Middle frontal gyrus (tissue), 1 donor: ENCODE results near the gene RBM26.

Experiments used
- DNase-seq: peaks from one replicate; pipeline ENCODE4 v3.0.0-alpha.2; 2015; ENCODE audit warnings: low spot score; ENCODE audit errors: extremely low spot score

RBM26 gene, protein sequence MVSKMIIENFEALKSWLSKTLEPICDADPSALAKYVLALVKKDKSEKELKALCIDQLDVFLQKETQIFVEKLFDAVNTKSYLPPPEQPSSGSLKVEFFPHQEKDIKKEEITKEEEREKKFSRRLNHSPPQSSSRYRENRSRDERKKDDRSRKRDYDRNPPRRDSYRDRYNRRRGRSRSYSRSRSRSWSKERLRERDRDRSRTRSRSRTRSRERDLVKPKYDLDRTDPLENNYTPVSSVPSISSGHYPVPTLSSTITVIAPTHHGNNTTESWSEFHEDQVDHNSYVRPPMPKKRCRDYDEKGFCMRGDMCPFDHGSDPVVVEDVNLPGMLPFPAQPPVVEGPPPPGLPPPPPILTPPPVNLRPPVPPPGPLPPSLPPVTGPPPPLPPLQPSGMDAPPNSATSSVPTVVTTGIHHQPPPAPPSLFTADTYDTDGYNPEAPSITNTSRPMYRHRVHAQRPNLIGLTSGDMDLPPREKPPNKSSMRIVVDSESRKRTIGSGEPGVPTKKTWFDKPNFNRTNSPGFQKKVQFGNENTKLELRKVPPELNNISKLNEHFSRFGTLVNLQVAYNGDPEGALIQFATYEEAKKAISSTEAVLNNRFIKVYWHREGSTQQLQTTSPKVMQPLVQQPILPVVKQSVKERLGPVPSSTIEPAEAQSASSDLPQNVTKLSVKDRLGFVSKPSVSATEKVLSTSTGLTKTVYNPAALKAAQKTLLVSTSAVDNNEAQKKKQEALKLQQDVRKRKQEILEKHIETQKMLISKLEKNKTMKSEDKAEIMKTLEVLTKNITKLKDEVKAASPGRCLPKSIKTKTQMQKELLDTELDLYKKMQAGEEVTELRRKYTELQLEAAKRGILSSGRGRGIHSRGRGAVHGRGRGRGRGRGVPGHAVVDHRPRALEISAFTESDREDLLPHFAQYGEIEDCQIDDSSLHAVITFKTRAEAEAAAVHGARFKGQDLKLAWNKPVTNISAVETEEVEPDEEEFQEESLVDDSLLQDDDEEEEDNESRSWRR

DNA sequence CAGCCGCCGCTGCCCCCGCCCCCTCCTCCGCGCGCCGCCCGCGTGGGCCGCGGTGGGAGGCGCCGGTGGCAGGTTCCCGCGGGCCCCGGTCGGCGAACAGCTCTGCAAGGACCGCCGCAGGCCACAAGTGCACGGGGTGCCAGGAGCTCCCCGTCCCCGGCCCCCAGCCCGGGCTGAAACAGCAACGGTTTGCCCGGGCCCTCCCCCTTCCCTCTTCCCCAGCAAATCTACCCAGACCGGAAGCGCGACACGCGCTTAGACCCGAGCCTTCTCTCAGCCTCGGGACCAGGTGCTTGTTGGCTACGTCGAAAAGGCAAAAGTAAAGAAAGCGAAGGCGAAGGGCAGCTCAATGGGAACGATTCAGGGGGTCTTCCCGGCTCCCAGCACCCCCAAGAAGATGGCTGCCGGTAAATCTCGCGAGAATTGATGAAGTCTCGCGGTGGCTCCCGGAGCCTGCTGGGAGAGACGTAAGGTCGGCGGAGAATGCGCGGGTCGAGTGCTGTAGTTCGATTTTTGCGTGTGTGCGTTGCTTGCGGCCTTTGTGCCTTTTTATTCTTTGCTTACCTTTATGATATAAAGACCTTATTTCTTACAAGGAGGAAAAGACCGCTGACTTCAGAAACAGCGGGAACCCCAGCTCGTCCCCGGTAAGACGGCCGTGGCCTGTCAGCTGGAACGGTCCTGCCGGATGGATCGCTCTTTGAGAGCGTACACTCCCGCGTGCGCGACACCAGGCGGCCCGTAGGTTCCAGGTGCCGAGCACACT, at the start of gene RBM26:
Gene RBM26, minus strand, starts transcription at position 425 of the 766 bp plus-strand sequence. CDS start 481 bp downstream, outside the sequence.
- peak; percentile 86 for DNase-seq

DNA sequence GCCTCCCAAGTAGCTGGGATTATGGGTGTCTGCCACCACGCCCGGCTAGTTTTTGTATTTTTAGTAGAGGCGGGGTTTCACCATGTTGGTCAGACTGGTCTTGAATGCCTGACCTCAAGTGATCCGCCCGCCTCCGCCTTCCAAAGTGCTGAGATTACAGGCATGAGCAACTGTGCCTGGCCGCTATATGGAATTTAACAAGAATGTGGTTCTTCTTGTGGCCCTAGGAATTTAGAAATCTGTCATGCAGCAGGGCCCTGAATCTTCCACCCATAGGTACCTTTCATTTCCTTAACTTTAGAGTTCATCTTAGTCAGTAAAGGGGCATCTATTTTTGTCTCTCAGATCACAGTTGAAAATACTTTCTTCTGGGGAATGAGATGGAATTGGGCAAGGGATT, 49.3 kb upstream of the RBM26 start:
- DNase-seq, result no peak

DNA sequence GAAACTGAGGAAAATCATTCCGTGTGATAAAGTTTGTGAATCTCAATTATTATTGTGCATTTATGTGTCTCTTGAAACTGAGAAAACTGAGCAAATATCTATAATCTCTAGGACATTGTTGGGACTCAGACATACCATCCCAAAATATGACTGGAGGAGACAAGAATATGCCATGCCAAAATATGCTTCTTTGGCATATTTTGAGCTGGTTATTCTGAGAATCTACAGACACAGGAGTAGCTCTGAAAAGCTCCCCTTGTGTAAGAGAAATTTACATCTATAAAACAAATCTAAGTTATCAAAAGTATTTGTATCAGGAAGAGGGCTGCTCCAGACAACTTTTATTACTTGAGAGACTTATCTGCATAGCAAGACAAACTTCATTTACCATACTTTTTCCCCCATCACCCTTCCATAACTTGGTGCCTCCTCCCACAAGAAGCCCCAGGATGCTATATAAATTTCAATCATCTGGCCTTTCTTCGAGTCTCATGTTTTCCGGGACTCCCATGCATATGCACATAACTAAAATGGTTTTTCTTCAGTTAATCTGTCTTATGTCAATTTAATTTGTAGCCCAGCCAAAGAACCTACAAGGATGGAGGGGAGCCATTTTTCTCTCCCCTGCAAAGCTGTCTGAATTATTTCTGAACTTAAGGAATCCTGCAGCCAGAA, 46.3 kb upstream of the RBM26 start:
- no peak for DNase-seq

DNA sequence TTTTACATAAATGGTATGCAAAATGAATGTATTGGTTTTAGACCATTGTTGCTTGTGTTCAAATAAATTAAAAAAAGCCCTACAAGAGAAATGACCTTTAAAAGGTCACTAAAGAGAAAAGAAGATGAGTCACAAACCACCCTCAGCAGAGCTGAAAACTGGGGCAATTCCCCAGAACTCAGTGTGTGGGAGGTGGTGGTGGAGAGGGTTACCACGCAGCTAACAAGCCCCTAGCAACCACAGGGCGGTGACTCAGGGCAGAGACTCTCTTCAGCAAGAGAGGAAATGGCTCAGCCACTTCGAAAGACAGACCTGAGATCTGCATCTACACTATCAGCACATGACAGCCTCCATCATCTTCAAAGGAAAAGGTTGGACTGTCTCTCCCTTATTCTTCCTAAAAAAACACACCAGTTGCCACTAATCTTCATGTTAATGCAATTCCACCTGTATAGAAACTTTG, 45.5 kb upstream of the RBM26 start:
- no peak for DNase-seq

DNA sequence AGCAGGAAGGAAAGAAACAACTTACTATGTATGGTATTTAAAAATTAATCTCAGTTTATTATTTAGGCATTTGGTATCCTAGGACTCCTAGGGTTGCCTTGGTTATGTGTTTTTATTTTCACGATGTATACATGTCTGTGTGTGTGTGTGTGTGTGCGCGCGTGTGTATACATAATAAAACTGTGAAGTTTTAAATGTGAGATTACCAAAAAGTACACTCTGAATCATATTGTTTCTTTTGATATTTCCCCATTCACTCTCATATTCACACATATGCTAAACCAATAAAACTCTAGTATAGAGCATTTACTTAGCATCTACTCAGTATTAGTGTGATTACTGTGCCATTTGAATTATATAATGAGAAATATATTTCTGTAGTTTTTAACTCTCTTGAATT, 44.1 kb upstream of the RBM26 start:
- DNase-seq, result no peak

DNA sequence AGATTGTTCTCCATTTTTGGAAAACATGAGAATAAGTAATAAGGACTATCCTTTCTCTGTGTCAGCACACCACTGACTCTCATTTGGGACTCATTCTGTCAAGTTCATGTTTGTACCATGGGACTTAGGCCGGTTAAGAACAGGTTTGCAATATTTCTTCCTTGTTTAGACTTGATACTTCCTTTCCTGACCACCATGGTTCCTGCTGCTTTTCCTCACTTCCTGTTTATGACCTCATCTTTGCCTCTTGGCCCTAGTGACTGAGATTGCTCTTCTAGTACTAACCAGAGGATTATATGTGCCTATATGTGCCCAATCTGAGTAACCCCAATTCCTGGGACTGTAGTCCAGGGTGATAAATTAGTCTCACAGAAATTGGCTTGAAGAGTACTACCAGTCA, 42.4 kb upstream of the RBM26 start:
- no peak for DNase-seq

DNA sequence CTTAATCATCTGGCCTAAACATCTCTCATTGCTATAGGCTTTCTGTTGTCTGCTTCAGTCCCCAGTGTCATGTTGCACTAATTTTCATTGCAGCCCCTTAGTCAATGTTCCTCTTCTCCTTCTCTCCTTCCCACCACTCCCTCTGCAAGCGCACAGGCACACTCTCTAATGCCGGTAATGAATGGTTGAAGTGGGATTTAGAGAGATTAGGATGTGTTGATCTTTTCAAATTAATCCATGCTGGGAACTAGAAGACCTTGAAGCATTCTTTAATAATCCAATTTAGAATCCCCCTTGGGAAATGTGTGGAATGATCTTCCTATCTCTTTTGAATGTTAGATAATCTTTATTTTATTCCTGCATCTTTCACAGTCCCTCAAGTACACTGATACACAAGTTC, 41.7 kb upstream of the RBM26 start:
- no peak for DNase-seq

DNA sequence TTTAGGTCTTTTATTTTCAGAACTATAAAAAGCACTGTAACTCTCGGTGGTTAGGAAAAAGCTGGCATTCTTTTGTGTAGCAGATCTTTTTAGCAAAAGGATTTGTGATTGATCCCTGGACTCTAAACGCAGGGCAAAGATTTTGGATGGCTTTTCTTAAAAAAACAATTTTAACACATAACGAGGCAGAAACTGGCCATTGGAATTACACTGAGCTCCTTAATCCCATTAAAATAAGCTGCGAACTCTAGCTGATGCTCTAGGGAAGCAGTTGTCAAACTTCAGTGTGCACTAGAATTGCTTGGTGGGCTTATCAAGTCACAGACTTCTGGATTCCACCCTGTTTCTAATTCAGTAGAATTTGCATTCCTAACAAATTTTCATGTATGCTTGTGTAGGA, 41.1 kb upstream of the RBM26 start:
- DNase-seq, result no peak

DNA sequence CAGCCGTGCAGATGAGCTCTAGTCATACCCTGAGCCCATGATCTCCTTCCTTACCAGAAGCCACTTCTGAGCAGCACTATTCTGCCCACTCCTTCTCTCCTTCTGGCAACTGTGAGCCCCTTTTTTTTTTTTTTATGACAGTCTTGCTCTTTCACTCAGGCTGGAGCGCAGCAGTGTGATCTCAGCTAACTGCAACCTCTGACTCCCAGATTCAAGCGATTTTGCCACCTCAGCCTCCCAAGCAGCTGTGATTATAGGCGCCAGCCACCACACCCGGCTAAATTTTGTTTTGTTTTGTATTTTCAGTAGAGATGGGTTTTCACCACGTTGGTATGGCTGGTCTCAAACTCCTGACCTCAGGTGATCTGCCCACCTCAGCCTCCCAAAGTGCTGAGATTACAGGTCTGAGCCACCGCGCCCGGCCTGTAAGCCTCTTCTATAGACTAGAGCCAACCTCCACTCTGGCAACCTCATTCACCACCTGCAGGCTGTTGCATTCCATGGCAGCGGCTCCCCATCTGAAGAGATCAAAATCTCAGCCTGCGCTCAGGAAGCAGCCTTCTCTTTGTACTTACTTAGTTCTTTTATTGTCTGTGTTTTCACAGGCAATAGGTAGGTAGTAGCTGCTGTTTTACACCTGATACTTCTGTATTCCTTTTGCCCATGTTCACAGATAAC, 40.1 kb upstream of the RBM26 start:
- no peak for DNase-seq

DNA sequence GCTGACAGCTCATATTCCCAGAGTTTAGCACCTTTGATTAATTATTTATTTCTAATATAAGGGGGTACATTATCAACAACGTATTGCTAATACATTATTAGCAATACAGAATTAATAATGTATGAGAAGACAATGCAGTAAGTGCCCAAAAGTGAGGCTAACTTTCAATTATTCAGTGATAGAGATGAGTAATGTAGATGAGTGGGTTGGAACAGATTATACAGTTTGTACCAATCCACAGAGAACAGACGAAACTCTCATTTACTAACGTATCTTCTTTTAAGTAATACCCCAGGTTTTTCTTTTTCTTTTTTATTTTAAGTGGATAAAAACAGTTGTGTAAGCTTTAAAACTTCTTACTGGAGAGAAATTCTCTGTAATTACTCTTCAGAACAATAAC, 36.7 kb upstream of the RBM26 start:
- DNase-seq, result no peak

DNA sequence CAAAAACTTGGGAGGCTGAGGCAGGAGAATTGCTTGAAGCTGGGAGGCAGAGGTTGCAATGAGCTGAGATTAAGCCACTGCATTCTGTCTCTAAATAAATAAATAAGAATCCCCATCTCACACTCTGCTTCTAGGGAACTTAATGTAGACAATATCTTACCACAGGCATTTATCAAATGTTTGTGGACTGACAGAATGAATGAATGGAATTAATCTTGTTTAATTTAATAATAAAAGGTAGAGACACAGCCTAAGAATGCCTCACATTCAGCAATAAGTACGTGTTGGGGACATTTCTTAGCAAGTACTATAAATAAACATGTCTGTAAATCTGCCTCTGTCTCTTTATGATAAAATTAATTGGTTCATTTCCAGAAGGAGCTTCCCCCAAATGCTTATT, 36.2 kb upstream of the RBM26 start:
- DNase-seq, result no peak

DNA sequence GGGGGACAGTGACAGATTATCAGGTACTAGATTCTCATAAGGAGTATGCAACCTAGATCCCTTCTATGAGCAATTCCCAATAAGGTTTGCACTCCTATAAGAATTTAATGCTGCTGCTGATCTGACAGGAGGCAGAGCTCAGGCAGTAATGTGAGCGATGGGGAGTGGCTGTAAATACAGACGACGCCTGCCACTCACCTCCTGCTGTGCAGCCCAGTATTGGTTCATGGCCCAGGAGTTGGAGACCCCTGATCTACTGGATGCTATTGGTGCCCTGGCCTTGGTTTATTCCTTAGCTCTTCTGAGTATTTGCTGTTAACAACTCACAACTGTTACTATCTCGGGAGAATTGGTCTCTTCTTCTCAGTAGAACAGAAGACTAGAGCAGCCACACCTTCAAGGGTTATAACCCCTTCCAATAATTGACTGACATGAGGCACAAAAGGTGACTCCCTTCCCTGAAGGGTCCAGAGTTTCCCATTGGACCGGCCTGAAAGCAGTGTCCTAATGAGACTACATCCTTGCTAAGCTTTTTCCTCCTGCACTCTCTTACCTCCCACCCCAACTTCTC, 35.0 kb upstream of the RBM26 start:
- no peak for DNase-seq

DNA sequence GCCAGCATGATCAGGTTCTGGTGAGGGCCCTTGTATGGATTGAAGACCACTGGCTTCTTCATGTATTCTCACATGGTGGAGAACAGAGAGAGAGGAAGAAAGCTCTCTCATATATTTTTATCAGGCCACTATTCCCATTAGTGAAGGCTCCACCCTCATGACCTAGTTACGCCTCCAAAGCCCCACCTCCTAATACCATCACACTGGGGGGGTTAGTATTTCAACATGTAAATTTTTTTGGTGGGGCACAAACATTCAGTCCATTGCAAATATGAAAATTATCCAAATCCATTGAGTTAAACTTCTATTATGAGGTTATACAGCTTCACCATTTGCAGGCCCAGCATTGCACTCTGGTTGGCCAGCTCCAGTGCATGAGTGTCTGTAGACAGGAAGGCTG, 33.2 kb upstream of the RBM26 start:
- no peak for DNase-seq

DNA sequence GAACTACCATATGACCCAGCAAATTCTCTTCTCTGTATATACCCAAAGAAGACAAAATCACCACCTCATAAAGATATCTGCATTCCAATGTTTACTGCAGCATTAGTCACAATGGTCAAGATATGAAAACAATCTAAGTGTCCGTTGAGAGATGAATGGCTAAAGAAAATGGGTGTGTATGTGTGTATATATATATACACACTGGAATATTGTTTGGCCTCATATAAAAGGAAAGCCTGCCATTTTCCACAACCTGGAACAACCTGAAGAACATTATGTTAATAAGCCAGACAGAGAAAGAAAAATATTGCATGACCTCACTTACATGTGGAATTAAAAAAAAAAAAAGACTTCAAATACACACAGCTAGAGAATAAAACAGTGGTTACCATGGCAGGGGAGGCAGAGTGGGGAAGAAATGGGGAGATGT, 29.5 kb upstream of the RBM26 start:
- no peak for DNase-seq

DNA sequence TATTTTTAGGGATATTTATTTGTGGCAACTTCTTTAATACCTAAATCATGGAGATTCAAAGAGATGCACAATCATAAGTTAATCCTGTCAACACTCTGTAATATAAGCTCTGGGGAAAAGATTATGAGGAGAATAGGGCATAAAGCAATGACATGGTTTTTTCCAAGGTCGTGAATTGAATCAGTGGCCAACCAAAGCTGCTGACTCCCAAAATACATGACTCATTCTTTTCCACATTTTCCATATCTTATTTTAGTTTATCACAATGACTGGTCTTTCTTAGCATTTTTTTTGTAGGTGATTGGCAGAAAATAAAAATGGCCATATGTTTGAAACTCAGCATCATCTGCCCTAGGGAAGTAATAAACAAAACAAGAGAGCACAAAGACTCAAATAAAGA, 28.5 kb upstream of the RBM26 start:
- no peak for DNase-seq

DNA sequence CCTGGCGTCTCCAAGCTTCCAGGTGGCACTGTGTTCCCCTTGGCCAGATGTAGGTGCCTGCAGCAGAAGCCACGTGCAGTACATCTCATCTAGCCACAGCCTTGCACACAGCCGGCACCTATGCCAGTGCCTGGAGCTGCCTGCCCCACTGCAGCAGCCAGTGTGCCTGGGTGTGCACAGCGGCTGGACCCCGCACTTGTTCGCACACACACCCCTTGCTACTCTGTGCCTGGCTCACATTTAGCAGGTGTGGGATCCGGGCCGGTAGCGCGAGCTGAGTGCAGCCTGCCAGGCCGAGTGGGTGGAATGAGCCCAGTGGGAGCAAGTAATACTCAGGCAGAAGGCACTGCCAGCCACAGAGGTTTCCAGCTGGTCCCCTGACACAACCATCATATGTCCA, 26.9 kb upstream of the RBM26 start:
- no peak for DNase-seq

DNA sequence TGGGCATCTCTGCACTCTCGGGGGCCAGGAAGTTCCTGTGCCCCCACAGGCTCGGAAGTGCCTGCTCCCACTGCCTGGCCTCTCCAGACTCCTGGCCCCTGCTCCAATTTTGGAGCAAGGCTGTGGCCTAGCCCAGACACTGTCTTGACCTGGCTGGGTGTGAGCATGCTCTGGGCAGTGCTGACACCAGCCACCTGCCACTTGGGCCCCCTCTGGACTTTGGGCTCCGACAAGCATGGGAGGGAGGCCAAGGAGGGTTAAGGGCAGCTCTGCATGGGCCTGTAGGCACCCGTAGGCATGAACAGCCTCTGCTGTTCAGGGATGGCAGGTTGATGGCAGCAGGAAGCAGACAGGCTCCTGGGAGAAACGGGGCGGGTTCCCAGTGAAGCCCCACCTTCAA, 26.0 kb upstream of the RBM26 start:
- no peak for DNase-seq

DNA sequence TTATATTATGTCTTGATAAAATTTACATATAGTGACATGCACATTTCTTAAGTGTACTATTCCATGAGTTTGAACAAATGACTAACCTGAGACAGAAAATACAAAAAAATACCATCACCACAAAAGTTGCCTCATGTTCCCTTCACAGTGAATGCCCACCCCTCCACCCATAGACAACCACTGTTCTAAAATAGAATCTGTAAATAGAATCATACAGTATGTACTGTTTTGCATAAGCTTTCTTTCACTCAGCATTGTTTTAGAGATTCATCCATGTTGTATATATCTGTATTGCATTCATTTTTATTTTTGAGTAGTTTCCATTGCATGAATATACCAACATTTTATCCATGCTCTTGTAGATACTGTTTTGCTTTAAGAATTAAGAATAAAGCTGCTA, 23.3 kb upstream of the RBM26 start:
- no peak for DNase-seq

DNA sequence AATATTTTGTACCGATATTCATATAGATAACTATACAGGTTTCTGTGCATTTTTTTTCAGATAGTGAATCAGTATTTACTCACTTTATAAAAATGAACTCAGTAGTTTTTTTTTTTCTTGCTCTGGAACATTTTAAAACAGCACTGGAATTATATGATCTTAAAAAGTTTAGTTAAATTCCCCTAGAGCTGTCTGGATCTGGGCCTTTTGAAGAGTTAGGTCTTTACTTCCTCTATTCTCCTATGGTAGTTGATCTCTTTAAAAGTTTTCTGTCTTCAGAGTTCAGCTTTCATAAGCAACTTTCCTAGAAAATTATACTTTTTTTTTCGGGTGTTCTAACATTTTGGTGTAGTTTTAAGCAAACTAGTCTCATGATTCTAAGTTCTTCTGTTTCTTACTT, 21.8 kb upstream of the RBM26 start:
- DNase-seq, result no peak

DNA sequence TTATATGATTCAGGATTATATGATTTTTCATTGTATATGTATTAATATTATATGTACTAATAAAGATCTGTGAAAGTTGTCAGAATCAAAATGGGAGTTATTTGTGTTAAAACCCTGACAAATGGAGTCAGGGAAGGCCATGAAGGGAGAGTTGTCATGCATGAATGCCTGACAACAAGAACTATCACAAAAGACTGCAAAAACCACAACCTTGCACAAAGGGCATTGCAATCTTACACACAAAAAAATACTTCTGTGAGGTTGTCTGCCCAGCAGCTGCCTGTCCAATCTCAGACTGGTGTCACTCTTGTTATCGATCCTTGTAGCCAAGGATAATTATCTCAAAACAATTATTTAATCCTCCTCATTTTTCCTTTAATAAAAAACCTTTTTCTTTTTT, 21.2 kb upstream of the RBM26 start:
- DNase-seq, result no peak
